ENCODE data around the gene DYSF. TPM values are rescaled to one million over a fixed set of nuclear protein-coding genes. Genes with fewer than 3 reads are reported as not detected.

Gene DYSF
- total and polyA plus RNA-seq, 2 donors (not counting 1 experiment from before 2014, with no cell fraction given) = 0.17 to 0.43 TPM

- intact Hi-C loops (cut with micrococcal nuclease) = no loop called here
- Histone ChIP-seq H3K4me1 (ENCODE audit: control insufficient read depth in 2 of 2, insufficient read depth in 2 of 2, low read length in 2 of 2) (no peaks in the 10 kb centered on the region), H2AFZ (ENCODE audit: insufficient read depth, low read depth, low read length, poor library complexity, severe bottlenecking) (no peak overlapping the region), H3K27ac (ENCODE audit: low read length in 2 of 2) (no peak overlapping the region), H3K79me2 (ENCODE audit: control insufficient read depth, insufficient read depth, low read length) (no peaks in the 10 kb centered on the region), H3K27me3 (replicated peaks in 1 of 4; ENCODE audit: control extremely low read depth in 1 of 4, control insufficient read depth in 3 of 4, insufficient read depth in 4 of 4, low read length in 3 of 4) (peaks cover 0 to 15% (median 0%) of the 10 kb centered on the region in 4 experiments), H4K20me1 (ENCODE audit: control insufficient read depth, insufficient read depth, low read length, poor library complexity, severe bottlenecking) (no peaks in the 10 kb centered on the region), H3K9ac (ENCODE audit: low read length) (no peak overlapping the region), H3K9me3 (ENCODE audit: control extremely low read depth in 1 of 3, control insufficient read depth in 2 of 3, insufficient read depth in 1 of 3, low read length in 2 of 3) (peaks cover 0 to 3% (median 0%) of the 10 kb centered on the region in 3 donors), H3K4me3 (ENCODE audit: control extremely low read depth in 1 of 5, extremely low read depth in 1 of 5, insufficient read depth in 1 of 5, low read depth in 2 of 5, low read length in 4 of 5) (no peak overlapping the region), H3K36me3 (replicated peaks in 1 of 2; ENCODE audit: control extremely low read depth in 1 of 2, control insufficient read depth in 1 of 2, extremely low read depth in 1 of 2, insufficient read depth in 2 of 2, low read length in 1 of 2) (no peaks in the 10 kb centered on the region), H3K4me2 (replicated peaks; ENCODE audit: low read depth, low read length, poor library complexity, severe bottlenecking) (no peak overlapping the region)
- ChIA-PET CTCF (interaction anchor here (1.0 kb wide), 1 partner anchor 10 kb away, joined by 3 read pairs; no protein-coding TSS in a partner anchor), POLR2A (no interaction called here)
- no peak overlapping the region for H3K27ac Mint-ChIP-seq
- WGBS (ENCODE audit: insufficient coverage) = 94% methylated on average over 7 of the region's 7 CpGs
- peaks cover 25% of the 10 kb centered on the region for H3K27me3 Mint-ChIP-seq
- DNase-seq (no peak), ATAC-seq (ENCODE audit: low read depth) (no peak)
- no peak for TF ChIP-seq CTCF (IDR thresholded peaks at IDR 0.05)
- TF ChIP-seq EZH2 (IDR thresholded peaks at IDR 0.05; ENCODE audit: borderline replicate concordance, insufficient read depth, low read depth, low read length, poor library complexity, severe bottlenecking) = no peak
- H3K4me1 Mint-ChIP-seq = no peaks in the 10 kb centered on the region
- no peak overlapping the region for H3K4me3 Mint-ChIP-seq
- no peaks in the 10 kb centered on the region for H3K9me3 Mint-ChIP-seq (ENCODE audit: insufficient read depth)
Measured at GRCh38 chr2:71607151-71607889, 154.0 kb downstream of the DYSF start.

- peaks cover 18% of the 10 kb centered on the region for H3K27me3 Mint-ChIP-seq
- H3K79me2 ChIP-seq (ENCODE audit: control insufficient read depth, insufficient read depth, low read length) = no peaks in the 10 kb centered on the region
- no peak overlapping the region for H3K4me2 ChIP-seq (replicated peaks; ENCODE audit: low read depth, low read length, poor library complexity, severe bottlenecking)
- H3K9ac ChIP-seq (ENCODE audit: low read length) = no peak overlapping the region
- no peak overlapping the region for H3K4me3 ChIP-seq (ENCODE audit: control extremely low read depth in 1 of 5, extremely low read depth in 1 of 5, insufficient read depth in 1 of 5, low read depth in 2 of 5, low read length in 4 of 5)
- no peaks in the 10 kb centered on the region for H3K9me3 Mint-ChIP-seq (ENCODE audit: insufficient read depth)
- no peaks in the 10 kb centered on the region for H3K4me1 ChIP-seq (ENCODE audit: control insufficient read depth in 2 of 2, insufficient read depth in 2 of 2, low read length in 2 of 2)
- ATAC-seq (ENCODE audit: low read depth) = no peak
- H3K9me3 ChIP-seq (ENCODE audit: control extremely low read depth in 1 of 3, control insufficient read depth in 2 of 3, insufficient read depth in 1 of 3, low read length in 2 of 3) = peaks cover 0 to 3% (median 0%) of the 10 kb centered on the region in 3 donors
- H3K27ac Mint-ChIP-seq = no peak overlapping the region
- peaks cover 0 to 14% (median 0%) of the 10 kb centered on the region in 4 experiments for H3K27me3 ChIP-seq (replicated peaks in 1 of 4; ENCODE audit: control extremely low read depth in 1 of 4, control insufficient read depth in 3 of 4, insufficient read depth in 4 of 4, low read length in 3 of 4)
- WGBS (ENCODE audit: insufficient coverage) = 93% methylated on average over 6 of the region's 6 CpGs
- no peak for DNase-seq
- POLR2A ChIA-PET = no interaction called here
- intact Hi-C loops (cut with micrococcal nuclease) = no loop called here
- H3K4me1 Mint-ChIP-seq = no peaks in the 10 kb centered on the region
- no peak overlapping the region for H3K4me3 Mint-ChIP-seq
- H2AFZ ChIP-seq (ENCODE audit: insufficient read depth, low read depth, low read length, poor library complexity, severe bottlenecking) = no peak overlapping the region
- no peak overlapping the region for H3K27ac ChIP-seq (ENCODE audit: low read length in 2 of 2)
- H4K20me1 ChIP-seq (ENCODE audit: control insufficient read depth, insufficient read depth, low read length, poor library complexity, severe bottlenecking) = no peaks in the 10 kb centered on the region
- H3K36me3 ChIP-seq (replicated peaks in 1 of 2; ENCODE audit: control extremely low read depth in 1 of 2, control insufficient read depth in 1 of 2, extremely low read depth in 1 of 2, insufficient read depth in 2 of 2, low read length in 1 of 2) = no peaks in the 10 kb centered on the region
- CTCF ChIA-PET = no interaction called here
- no peak for TF ChIP-seq EZH2 (IDR thresholded peaks at IDR 0.05; ENCODE audit: borderline replicate concordance, insufficient read depth, low read depth, low read length, poor library complexity, severe bottlenecking)
- no peak for TF ChIP-seq CTCF (IDR thresholded peaks at IDR 0.05)
Measured at GRCh38 chr2:71608034-71608433, 154.7 kb downstream of the DYSF start.

Measured in B cell (primary cell).